ENCODE measurements around the gene TNFSF13B.

DNA sequence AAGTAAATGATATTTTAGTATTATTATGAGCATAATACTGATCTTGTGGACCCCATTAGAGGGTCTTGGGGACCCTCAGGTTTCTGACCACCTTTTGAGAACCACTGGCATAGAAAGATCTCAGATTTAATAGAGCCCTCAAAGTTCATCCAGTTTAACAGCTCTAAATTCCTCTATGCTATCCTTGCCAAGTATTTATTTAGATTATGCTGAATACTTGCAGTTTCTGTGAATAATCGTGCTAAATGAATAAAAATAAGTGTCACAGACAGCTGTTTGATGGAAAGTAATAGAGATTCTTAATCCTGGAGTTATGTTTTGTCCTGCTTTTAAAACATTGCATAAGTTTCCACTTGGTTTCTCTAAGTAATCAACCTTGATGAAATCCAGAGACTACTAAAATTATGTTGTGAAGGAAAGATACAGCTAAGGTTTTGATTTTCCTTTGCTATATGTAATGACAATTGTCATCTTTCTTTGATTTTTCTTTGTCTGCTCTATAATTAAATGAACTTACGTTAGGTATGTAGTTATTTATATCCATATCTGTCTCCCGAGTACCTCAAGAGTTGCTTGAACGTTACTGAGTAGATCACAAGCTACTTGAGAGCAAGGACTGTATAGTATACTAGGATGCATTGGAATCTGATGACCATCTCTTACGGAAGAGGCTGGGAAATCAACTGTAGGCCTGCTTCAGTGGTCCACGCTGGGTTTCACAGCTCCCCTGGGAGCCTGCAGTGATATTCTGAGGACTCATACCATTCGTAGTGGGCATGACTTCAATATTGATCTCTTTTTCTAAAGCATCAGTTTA lies 45.6 kb upstream of the TNFSF13B start:
- TF ChIP-seq, protein P1, sequence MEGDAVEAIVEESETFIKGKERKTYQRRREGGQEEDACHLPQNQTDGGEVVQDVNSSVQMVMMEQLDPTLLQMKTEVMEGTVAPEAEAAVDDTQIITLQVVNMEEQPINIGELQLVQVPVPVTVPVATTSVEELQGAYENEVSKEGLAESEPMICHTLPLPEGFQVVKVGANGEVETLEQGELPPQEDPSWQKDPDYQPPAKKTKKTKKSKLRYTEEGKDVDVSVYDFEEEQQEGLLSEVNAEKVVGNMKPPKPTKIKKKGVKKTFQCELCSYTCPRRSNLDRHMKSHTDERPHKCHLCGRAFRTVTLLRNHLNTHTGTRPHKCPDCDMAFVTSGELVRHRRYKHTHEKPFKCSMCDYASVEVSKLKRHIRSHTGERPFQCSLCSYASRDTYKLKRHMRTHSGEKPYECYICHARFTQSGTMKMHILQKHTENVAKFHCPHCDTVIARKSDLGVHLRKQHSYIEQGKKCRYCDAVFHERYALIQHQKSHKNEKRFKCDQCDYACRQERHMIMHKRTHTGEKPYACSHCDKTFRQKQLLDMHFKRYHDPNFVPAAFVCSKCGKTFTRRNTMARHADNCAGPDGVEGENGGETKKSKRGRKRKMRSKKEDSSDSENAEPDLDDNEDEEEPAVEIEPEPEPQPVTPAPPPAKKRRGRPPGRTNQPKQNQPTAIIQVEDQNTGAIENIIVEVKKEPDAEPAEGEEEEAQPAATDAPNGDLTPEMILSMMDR (IDR thresholded peaks at IDR 0.05; ENCODE audit: low read length), result no peak
- TF ChIP-seq EZH2 (IDR thresholded peaks at IDR 0.05; ENCODE audit: borderline replicate concordance, low read length), result no peak
